Measurements from ENCODE around the gene NKAIN2. TPM values are rescaled to one million over a fixed set of nuclear protein-coding genes. Genes with fewer than 3 reads are reported as not detected.
"Not testable (repeated sequence)": the region's sequence is repeated elsewhere in the genome, so short reads cannot be mapped to it uniquely, and the experiment has no call there.

The NKAIN2 gene
- total RNA-seq, 2 donors from 2014 or later, result 0.68 TPM; not detected in 1

- no peak for TF ChIP-seq CTCF (IDR thresholded peaks at IDR 0.05)
- no peak for TF ChIP-seq POLR2A (IDR thresholded peaks at IDR 0.05)
- TF ChIP-seq POLR2AphosphoS5 (IDR thresholded peaks at IDR 0.05), result no peak
- intact Hi-C loops (cut with DNase I), result no loop called here
These were observed 757.4 kb downstream of the NKAIN2 start for GRCh38 chr6:124560873-124561567.

GRCh38 chr6:124561635-124562130 lies 758.0 kb downstream of the NKAIN2 start:
- H3K27me3 ChIP-seq (replicated peaks; ENCODE audit: insufficient read depth), result no peaks in the 10 kb centered on the region
- H3K9me3 ChIP-seq, result no peaks in the 10 kb centered on the region
- H3K4me3 ChIP-seq, result no peak overlapping the region
- H3K36me3 ChIP-seq, result no peaks in the 10 kb centered on the region
- TF ChIP-seq POLR2AphosphoS5 (IDR thresholded peaks at IDR 0.05) (no peak), CTCF (IDR thresholded peaks at IDR 0.05) (no peak), POLR2A (IDR thresholded peaks at IDR 0.05) (no peak)
- H3K27ac ChIP-seq, result no peak overlapping the region
- DNase-seq (ENCODE audit: low spot score), result no peak
- WGBS, result 92% methylated on average over 4 of the region's 4 CpGs
- intact Hi-C loops (cut with DNase I), result no loop called here
- H3K4me1 ChIP-seq (replicated peaks), result no peaks in the 10 kb centered on the region

More at GRCh38 chr6:124560873-124561567, 757.4 kb downstream of the NKAIN2 start:
- H3K27ac ChIP-seq, result no peak overlapping the region
- no peak for DNase-seq (ENCODE audit: low spot score)
- H3K4me3 ChIP-seq, result no peak overlapping the region
- H3K36me3 ChIP-seq, result no peaks in the 10 kb centered on the region
- WGBS, result 66% methylated on average over 3 of the region's 3 CpGs
- no peaks in the 10 kb centered on the region for H3K27me3 ChIP-seq (replicated peaks; ENCODE audit: insufficient read depth)
- no peaks in the 10 kb centered on the region for H3K4me1 ChIP-seq (replicated peaks)
- H3K9me3 ChIP-seq, result no peaks in the 10 kb centered on the region

- intact Hi-C loops (cut with DNase I); H3K4me1 ChIP-seq (replicated peaks); H3K36me3 ChIP-seq; DNase-seq (ENCODE audit: low spot score); H3K27ac ChIP-seq; H3K27me3 ChIP-seq (replicated peaks; ENCODE audit: insufficient read depth); H3K4me3 ChIP-seq; H3K9me3 ChIP-seq: not testable (repeated sequence)
- WGBS, result 97% methylated on average over 3 of the region's 3 CpGs
These were observed 760.5 kb downstream of the NKAIN2 start for GRCh38 chr6:124564125-124564524.

- Histone ChIP-seq H3K27me3 (replicated peaks; ENCODE audit: insufficient read depth) (no peaks in the 10 kb centered on the region), H3K4me1 (replicated peaks) (no peaks in the 10 kb centered on the region), H3K27ac (no peak overlapping the region), H3K36me3 (no peaks in the 10 kb centered on the region), H3K4me3 (no peak overlapping the region), H3K9me3 (no peaks in the 10 kb centered on the region)
- no peak for DNase-seq (ENCODE audit: low spot score)
- TF ChIP-seq POLR2AphosphoS5 (IDR thresholded peaks at IDR 0.05) (no peak), POLR2A (IDR thresholded peaks at IDR 0.05) (no peak), CTCF (IDR thresholded peaks at IDR 0.05) (no peak)
- 78% methylated on average over 5 of the region's 5 CpGs for WGBS
- intact Hi-C loops (cut with DNase I), result no loop called here
These were observed 763.7 kb downstream of the NKAIN2 start for GRCh38 chr6:124567401-124567800.

- Histone ChIP-seq H3K36me3 (no peaks in the 10 kb centered on the region), H3K27ac (no peak overlapping the region), H3K27me3 (replicated peaks; ENCODE audit: insufficient read depth) (no peaks in the 10 kb centered on the region), H3K4me1 (replicated peaks) (no peaks in the 10 kb centered on the region), H3K9me3 (no peaks in the 10 kb centered on the region), H3K4me3 (no peak overlapping the region)
- no peak for TF ChIP-seq POLR2A (IDR thresholded peaks at IDR 0.05)
- no peak for TF ChIP-seq POLR2AphosphoS5 (IDR thresholded peaks at IDR 0.05)
- no peak for TF ChIP-seq CTCF (IDR thresholded peaks at IDR 0.05)
- 47% methylated on average over 1 of the region's 1 CpG for WGBS
- no peak for DNase-seq (ENCODE audit: low spot score)
- intact Hi-C loops (cut with DNase I), result no loop called here
These were observed 770.3 kb downstream of the NKAIN2 start for GRCh38 chr6:124573953-124574352.
